ENCODE data around the gene DNAJB8.

Gene DNAJB8

GRCh38 chr3:128483657-128484403 lies 17.1 kb upstream of the DNAJB8 start:
- DNase-seq (ENCODE audit: low spot score): no peak

GRCh38 chr3:128482666-128483656 lies 16.3 kb upstream of the DNAJB8 start:
- DNase-seq (ENCODE audit: low spot score): no peak

DNA sequence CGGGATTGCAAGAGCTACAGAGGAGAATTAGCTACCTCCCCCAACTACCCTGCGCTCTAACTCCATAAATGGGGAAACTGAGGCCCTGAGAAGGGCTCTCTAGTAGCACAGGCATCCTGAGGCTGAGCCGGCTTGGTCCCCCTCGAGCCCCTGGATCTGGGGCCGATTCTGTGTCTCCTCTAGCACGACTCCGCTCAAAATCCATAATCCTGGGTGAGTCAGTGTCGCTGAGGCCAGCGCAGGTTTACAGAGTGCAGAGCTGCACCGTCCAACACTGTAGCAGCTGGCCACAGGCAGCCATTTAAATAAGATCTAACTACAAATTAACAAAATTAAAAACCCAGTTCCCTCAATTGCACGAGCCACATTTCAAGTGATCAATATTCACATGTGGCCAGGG lies 15.5 kb upstream of the DNAJB8 start:
- DNase-seq (ENCODE audit: low spot score): no peak

GRCh38 chr3:128481438-128481942 lies 14.8 kb upstream of the DNAJB8 start:
- no peak for DNase-seq (ENCODE audit: low spot score)

GRCh38 chr3:128480717-128481437 lies 14.2 kb upstream of the DNAJB8 start:
- no peak for DNase-seq (ENCODE audit: low spot score)

GRCh38 chr3:128480278-128480677 lies 13.6 kb upstream of the DNAJB8 start:
- no peak for DNase-seq (ENCODE audit: low spot score)

- DNase-seq (ENCODE audit: low spot score): no peak
Observed at GRCh38 chr3:128479558-128480086, 12.9 kb upstream of the DNAJB8 start.

GRCh38 chr3:128478576-128479506 lies 12.2 kb upstream of the DNAJB8 start:
- no peak for DNase-seq (ENCODE audit: low spot score)

DNA sequence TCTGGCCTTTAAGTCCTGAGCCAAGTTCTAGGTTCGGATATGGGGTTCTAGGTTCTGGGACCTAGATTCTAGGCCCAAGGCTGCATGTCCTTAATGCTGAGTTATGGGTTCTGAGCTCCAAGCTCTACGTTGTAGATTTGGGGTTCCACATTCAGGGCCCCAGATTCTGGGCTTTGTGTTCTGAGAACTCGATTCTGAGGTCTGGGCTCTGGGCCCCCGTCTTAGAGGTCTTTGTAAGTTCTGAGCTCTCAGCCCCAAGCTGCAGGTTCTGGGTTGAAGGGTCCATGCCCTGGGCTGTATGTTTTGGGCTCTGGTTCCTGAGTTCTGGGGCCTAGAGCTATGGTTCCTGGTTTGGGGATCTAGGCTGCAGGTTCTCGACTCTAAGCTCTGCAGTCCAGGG lies 10.0 kb upstream of the DNAJB8 start:
- DNase-seq (ENCODE audit: low spot score): no peak

GRCh38 chr3:128475355-128475754 lies 8.7 kb upstream of the DNAJB8 start:
- no peak for DNase-seq (ENCODE audit: low spot score)

DNA sequence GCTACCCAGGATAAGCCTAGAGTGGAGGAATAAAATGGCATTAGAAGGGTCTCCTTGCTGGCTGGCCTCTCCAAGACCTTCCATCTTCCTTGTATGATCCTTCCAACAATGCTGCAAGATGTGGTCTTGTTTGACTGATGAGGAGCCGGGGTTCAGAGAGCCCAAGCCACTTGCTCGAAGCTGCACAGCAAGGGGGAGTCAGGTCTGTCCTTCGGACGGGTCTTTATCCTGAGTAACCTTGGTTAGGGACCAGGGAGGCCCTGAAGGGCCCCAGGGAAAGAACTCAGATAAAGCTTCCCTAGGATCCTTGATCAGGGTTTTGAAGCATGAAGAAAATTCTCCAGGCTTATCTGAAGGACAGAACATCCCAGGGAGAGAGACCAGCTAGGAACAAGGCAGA lies 7.0 kb upstream of the DNAJB8 start:
- DNase-seq (ENCODE audit: low spot score): no peak

GRCh38 chr3:128473180-128473519 lies 6.5 kb upstream of the DNAJB8 start:
- peak; percentile 74 for DNase-seq (ENCODE audit: low spot score)

GRCh38 chr3:128472449-128473179 lies 5.9 kb upstream of the DNAJB8 start:
- DNase-seq (ENCODE audit: low spot score): peak; percentile 65

GRCh38 chr3:128471720-128472119 lies 5.0 kb upstream of the DNAJB8 start:
- no peak for DNase-seq (ENCODE audit: low spot score)

GRCh38 chr3:128471110-128471509 lies 4.4 kb upstream of the DNAJB8 start:
- no peak for DNase-seq (ENCODE audit: low spot score)

- DNase-seq (ENCODE audit: low spot score): peak; percentile 86
Observed at GRCh38 chr3:128470134-128470899, 3.6 kb upstream of the DNAJB8 start.

GRCh38 chr3:128469556-128469955 lies 2.9 kb upstream of the DNAJB8 start:
- no peak for DNase-seq (ENCODE audit: low spot score)

GRCh38 chr3:128468791-128469527 lies 2.3 kb upstream of the DNAJB8 start:
- DNase-seq (ENCODE audit: low spot score): no peak
